Measurements from ENCODE around the gene EIF4EBP2.

- TF ChIP-seq POLR2A (IDR thresholded peaks at IDR 0.05; ENCODE audit: low read depth, low read length) (no peak), CTCF (IDR thresholded peaks at IDR 0.05; ENCODE audit: extremely low read depth in 1 of 2, insufficient read depth in 1 of 2, low read depth in 1 of 2, low read length in 2 of 2) (no peak), POLR2AphosphoS5 (IDR thresholded peaks at IDR 0.05; ENCODE audit: insufficient read depth, low read depth, low read length) (peak; percentile 38), JUN (IDR thresholded peaks at IDR 0.05; ENCODE audit: borderline replicate concordance, insufficient read depth, insufficient read length, low read depth) (peak; percentile 24), EZH2 (IDR thresholded peaks at IDR 0.05; ENCODE audit: borderline replicate concordance, low read depth, low read length, severe bottlenecking) (no peak), MYC (IDR thresholded peaks at IDR 0.05; ENCODE audit: low read depth, low read length) (no peak), MAX (IDR thresholded peaks at IDR 0.05; ENCODE audit: insufficient read depth, insufficient read length) (no peak)
Measured at GRCh38 chr10:70378122-70378521, 25.8 kb upstream of the EIF4EBP2 start.

Measured in endothelial cell of umbilical vein (primary cell).